GM12891 (cell line): ENCODE results near the gene ZNF273.
A peak's percentile ranks its signal among the peaks of the same experiment; 100 is the strongest.
"Not testable (repeated sequence)": the region's sequence is repeated elsewhere in the genome, so short reads cannot be mapped to it uniquely, and the experiment has no call there.

Experiments used
- DNase-seq: peaks from one replicate; pipeline ENCODE4 v3.0.0; 2011; ENCODE audit warnings: low spot score; ENCODE audit not compliant: insufficient read length
- FAIRE-seq: peaks from 2 replicates; lab custom pipeline; 2011; peaks lifted over from hg19 to GRCh38; lab: Jason Lieb, UNC
- PAX5 ChIP-seq: IDR thresholded peaks from 2 replicates; pipeline ENCODE4 v1.6.1; 2011; ENCODE audit warnings: low read length, moderate library complexity, mild to moderate bottlenecking; ENCODE audit not compliant: insufficient read depth, severe bottlenecking
- POLR2A ChIP-seq: IDR thresholded peaks from 2 replicates; pipeline ENCODE4 v1.6.1; 2011; ENCODE audit warnings: low read depth, low read length, control low read depth
- POLR2AphosphoS5 ChIP-seq: IDR thresholded peaks from 2 replicates; pipeline ENCODE4 v1.6.1; 2011; ENCODE audit warnings: low read depth, low read length, control low read depth
- POU2F2 ChIP-seq: IDR thresholded peaks from 2 replicates; pipeline ENCODE4 v1.6.1; 2011; ENCODE audit warnings: low read depth, mild to moderate bottlenecking, control low read depth, low read length, moderate library complexity
- SPI1 ChIP-seq: IDR thresholded peaks from 2 replicates; pipeline ENCODE4 v1.6.1; 2011; ENCODE audit warnings: low read depth, low read length, control low read depth
- TAF1 ChIP-seq: IDR thresholded peaks from 2 replicates; pipeline ENCODE4 v1.6.1; 2011; ENCODE audit warnings: low read depth, low read length, control low read depth

The ZNF273 gene

GRCh38 chr7:64905133-64905532, 2.1 kb downstream of the ZNF273 start:
- no peak for DNase-seq
- no peak for TF ChIP-seq POU2F2
- no peak for TF ChIP-seq TAF1
- TF ChIP-seq POLR2AphosphoS5: no peak
- TF ChIP-seq SPI1: no peak
- TF ChIP-seq PAX5: no peak
- TF ChIP-seq POLR2A: no peak
- FAIRE-seq: no peak

GRCh38 chr7:64905547-64905946, 2.5 kb downstream of the ZNF273 start:
- TF ChIP-seq POU2F2: no peak
- TF ChIP-seq POLR2A: no peak
- TF ChIP-seq SPI1: no peak
- no peak for DNase-seq
- no peak for FAIRE-seq

- FAIRE-seq (no peak), DNase-seq (no peak)
- TF ChIP-seq POLR2AphosphoS5 (no peak), SPI1 (0 out of 2 replicates have a peak, but pooled peaks have one; percentile 2), POU2F2 (no peak), PAX5 (no peak), TAF1 (no peak)
Measured at GRCh38 chr7:64907641-64908326, 4.7 kb downstream of the ZNF273 start.

GRCh38 chr7:64908358-64908757, 5.3 kb downstream of the ZNF273 start:
- no peak for DNase-seq
- no peak for TF ChIP-seq POLR2A
- TF ChIP-seq TAF1: no peak
- TF ChIP-seq POU2F2: no peak
- no peak for TF ChIP-seq PAX5
- TF ChIP-seq SPI1: no peak
- no peak for TF ChIP-seq POLR2AphosphoS5
- no peak for FAIRE-seq

- DNase-seq: no peak
- TF ChIP-seq POLR2AphosphoS5 (no peak), SPI1 (no peak), TAF1 (no peak), POU2F2 (no peak), POLR2A (no peak), PAX5 (no peak)
- no peak for FAIRE-seq
Measured at GRCh38 chr7:64914557-64914956, 11.5 kb downstream of the ZNF273 start.

GRCh38 chr7:64915301-64915700, 12.2 kb downstream of the ZNF273 start:
- FAIRE-seq, DNase-seq: not testable (repeated sequence)

- not testable (repeated sequence) for DNase-seq, FAIRE-seq
Measured at GRCh38 chr7:64928252-64929187, 25.4 kb downstream of the ZNF273 start.

- DNase-seq (no peak), FAIRE-seq (no peak)
- TF ChIP-seq POLR2AphosphoS5 (no peak), PAX5 (no peak), TAF1 (no peak), POLR2A (no peak), SPI1 (no peak), POU2F2 (no peak)
Measured at GRCh38 chr7:64934478-64934877, 31.4 kb downstream of the ZNF273 start.

- FAIRE-seq (no peak), DNase-seq (no peak)
- no peak for TF ChIP-seq PAX5
- no peak for TF ChIP-seq POU2F2
- no peak for TF ChIP-seq POLR2AphosphoS5
- TF ChIP-seq SPI1: no peak
- TF ChIP-seq POLR2A: no peak
- no peak for TF ChIP-seq TAF1
Measured at GRCh38 chr7:64938540-64938939, 35.5 kb downstream of the ZNF273 start.

- FAIRE-seq, DNase-seq: not testable (repeated sequence)
Measured at GRCh38 chr7:64940021-64940420, 36.9 kb downstream of the ZNF273 start.

GRCh38 chr7:64944667-64945502, 41.8 kb downstream of the ZNF273 start:
- FAIRE-seq, DNase-seq: not testable (repeated sequence)
